ENCODE results near the gene CAPN2.
"Not testable (repeated sequence)": the region's sequence is repeated elsewhere in the genome, so short reads cannot be mapped to it uniquely, and the experiment has no call there.

The CAPN2 gene

GRCh38 chr1:223793716-223794115 is 81.4 kb downstream of the CAPN2 start:
- DNase-seq = no peak

GRCh38 chr1:223794136-223794880 is 82.0 kb downstream of the CAPN2 start:
- no peak for DNase-seq

GRCh38 chr1:223796210-223796609 is 83.9 kb downstream of the CAPN2 start:
- DNase-seq = no peak

- DNase-seq = no peak
Measured at GRCh38 chr1:223802032-223802431, 89.7 kb downstream of the CAPN2 start.

- DNase-seq = no peak
Measured at GRCh38 chr1:223802602-223803001, 90.3 kb downstream of the CAPN2 start.

GRCh38 chr1:223803211-223803610 is 90.9 kb downstream of the CAPN2 start:
- DNase-seq = no peak

- not testable (repeated sequence) for DNase-seq
Measured at GRCh38 chr1:223809905-223810304, 97.6 kb downstream of the CAPN2 start.

GRCh38 chr1:223810586-223810985 is 98.2 kb downstream of the CAPN2 start:
- DNase-seq = no peak

GRCh38 chr1:223811634-223812101 is 99.3 kb downstream of the CAPN2 start:
- no peak for DNase-seq

- no peak for DNase-seq
Measured at GRCh38 chr1:223813645-223814044, 101.3 kb downstream of the CAPN2 start.

- DNase-seq = no peak
Measured at GRCh38 chr1:223815020-223815853, 102.9 kb downstream of the CAPN2 start.

GRCh38 chr1:223815865-223816264 is 103.5 kb downstream of the CAPN2 start:
- DNase-seq = no peak

GRCh38 chr1:223817265-223817664 is 104.9 kb downstream of the CAPN2 start:
- not testable (repeated sequence) for DNase-seq

GRCh38 chr1:223819730-223820514 is 107.6 kb downstream of the CAPN2 start:
- no peak for DNase-seq

- DNase-seq = no peak
Measured at GRCh38 chr1:223820515-223820858, 108.1 kb downstream of the CAPN2 start.

- no peak for DNase-seq
Measured at GRCh38 chr1:223820971-223821370, 108.6 kb downstream of the CAPN2 start.

- no peak for DNase-seq
Measured at GRCh38 chr1:223824287-223824686, 111.9 kb downstream of the CAPN2 start.

- DNase-seq = no peak
Measured at GRCh38 chr1:223824712-223825111, 112.4 kb downstream of the CAPN2 start.

All from activated T-cell treated with anti-CD3 and anti-CD28 coated beads, Interleukin-2, amount 50 U/mL, for 1 hour (primary cell).